ENCODE measurements around the gene EPHB3.

DNA sequence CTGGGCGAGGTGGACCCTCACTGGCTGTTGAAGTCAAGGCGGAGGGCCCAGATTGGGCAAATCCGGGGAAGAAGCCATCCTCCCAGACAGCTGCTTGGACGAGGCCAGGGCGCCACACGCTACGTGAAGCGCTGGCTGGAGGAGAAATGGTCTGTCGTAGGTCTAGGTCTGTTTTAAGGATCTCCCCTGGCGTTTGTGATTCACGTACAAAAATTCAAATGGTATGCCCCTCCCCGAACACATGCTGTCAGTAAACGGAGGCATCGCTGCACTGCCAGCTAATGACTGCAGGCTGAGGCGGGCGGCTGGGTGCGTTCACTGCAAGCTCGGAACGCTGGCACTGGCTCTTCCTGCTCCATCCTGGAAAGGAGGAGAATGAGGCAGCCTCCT is 69.9 kb downstream of the EPHB3 start:
- TF ChIP-seq, protein P1, sequence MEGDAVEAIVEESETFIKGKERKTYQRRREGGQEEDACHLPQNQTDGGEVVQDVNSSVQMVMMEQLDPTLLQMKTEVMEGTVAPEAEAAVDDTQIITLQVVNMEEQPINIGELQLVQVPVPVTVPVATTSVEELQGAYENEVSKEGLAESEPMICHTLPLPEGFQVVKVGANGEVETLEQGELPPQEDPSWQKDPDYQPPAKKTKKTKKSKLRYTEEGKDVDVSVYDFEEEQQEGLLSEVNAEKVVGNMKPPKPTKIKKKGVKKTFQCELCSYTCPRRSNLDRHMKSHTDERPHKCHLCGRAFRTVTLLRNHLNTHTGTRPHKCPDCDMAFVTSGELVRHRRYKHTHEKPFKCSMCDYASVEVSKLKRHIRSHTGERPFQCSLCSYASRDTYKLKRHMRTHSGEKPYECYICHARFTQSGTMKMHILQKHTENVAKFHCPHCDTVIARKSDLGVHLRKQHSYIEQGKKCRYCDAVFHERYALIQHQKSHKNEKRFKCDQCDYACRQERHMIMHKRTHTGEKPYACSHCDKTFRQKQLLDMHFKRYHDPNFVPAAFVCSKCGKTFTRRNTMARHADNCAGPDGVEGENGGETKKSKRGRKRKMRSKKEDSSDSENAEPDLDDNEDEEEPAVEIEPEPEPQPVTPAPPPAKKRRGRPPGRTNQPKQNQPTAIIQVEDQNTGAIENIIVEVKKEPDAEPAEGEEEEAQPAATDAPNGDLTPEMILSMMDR (IDR thresholded peaks at IDR 0.05): no peak
- no peak for TF ChIP-seq POLR2A (IDR thresholded peaks at IDR 0.05)
